HG02763 (cell line): ENCODE results near the gene RAB9A.

Source experiments
- ATAC-seq: cut with Tn5 transposase; IDR thresholded peaks from one replicate; pipeline ENCODE4 v1.9.1; 2021; ENCODE audit warnings: mild to moderate bottlenecking, moderate library complexity; ENCODE audit not compliant: unreplicated experiment

RAB9A gene

DNA sequence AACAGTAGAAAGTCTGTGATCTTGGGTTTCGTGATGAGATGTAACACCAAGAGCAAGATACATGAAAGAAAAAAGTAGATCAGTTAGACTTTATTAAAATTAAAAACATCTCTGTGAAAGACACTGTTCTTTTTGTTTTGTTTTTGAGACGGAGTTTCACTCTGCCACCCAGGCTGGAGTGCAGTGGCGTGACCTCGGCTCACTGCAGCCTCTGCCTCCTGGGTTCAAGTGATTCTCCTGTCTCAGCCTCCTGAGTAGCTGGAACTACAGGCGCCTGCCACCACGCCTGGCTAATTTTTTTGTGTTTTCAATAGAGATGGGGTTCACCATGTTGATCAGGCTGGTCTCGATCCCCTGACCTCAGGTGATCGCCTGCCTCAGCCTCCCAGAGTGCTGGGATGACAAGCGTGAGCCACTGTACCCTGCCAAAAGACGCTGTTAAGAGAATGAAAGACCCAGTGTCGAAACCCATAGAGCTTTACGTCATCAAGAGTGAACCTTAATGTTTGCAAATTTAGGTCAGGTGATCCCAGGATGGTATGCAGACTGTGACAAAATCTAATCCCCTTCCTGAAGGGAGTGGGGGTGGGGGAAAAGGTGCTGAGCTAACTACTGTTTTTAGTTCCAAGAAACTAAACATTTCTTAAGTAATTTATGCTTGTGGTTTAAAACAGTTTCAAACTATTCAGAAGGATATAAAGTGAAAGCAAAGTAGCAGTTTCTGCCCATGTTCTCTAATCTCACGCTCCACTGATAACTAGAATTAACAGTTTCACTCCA is 53.7 kb downstream of the RAB9A start:
- ATAC-seq, result peak; percentile 94

DNA sequence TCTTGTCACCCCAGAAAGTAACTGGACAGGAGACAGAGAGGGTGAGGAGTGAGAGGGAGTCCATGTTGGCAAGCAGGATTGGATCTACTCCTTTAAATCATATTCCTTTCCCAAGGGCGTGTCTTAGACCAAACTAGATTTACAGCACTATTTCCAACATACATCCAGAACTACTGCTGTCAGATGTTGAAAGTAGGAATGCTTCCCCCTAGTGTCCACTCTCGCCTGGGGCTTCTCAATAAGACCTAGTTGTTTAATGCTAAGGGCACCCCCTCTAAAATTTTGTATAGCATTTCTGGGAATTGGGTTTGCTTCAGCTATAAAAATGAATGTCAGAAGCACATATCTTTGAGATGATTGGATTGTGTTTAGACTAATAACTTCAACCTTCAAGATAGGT is 58.9 kb downstream of the RAB9A start:
- ATAC-seq, result no peak

DNA sequence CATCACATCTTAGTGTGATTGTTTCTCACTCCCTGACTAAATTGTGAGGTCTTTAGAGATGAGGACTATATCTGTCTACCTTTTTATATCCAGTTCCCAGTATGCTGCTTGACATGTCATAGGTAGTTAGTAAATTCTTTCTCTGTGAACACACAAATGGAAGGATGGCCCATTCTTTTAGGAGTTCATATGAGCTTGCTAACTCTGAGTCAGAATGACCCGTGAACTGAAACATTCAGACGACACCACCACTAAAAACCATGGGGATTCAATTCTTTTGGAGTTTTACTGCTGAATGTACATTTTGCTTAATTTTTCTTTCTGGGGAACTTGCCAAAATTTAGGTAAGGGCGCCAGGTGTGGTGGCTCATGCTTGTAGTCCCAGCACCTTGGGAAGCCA is 59.6 kb downstream of the RAB9A start:
- no peak for ATAC-seq

DNA sequence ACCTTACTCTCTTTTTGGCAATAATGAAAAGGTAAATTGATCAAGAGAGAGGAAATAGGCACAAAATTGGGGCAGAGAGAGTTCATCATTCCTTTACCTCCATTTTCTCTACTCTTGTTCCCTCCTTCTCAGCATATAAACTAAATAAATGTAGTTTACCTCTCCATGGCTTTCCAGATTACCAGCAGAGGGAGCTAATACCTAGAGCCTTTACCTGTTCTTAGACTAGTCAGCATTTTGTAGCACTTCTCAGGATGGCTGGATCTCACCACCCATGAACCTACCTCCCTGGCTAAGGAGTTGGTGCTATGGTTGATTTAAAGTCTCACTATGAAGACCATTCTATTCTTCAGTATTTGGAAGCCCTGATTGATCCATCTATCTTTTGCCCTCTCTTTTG is 61.3 kb downstream of the RAB9A start:
- no peak for ATAC-seq

DNA sequence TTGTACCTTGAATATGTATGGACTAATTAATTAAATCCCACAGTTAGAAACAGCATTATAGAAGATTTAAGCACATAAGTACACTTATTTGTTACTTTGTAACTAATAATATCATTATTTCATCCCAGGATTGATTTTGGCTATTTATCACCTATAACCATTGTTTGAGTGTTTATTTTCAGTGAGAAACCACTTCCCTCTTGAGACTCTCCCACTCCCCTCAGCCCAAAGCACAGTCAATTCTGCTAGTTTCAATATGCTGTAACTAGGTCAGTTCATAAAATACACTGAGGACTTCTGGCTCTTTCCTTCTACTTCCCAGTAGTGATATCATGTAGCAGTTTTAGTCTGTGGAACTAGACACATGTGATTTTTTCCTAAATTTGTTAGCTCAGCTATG is 61.9 kb downstream of the RAB9A start:
- ATAC-seq, result peak; percentile 50

DNA sequence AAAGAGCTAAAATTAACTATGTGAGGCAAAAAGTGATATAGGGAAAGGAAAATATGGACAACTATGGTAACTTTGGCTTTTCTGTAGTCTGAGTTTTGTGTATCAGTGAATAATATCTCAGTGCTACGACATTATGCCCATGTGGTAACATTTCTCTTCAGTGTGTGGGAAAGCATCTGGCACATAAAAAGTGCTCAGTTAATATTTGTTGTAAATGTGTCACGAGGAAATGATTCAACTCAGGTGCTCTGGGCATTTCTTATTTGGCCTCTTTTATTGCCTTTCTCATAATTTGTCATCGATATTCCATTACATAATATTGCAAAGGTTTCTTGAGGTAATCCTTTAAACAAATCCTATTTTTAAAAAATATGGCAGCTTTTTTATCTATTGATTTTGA is 63.2 kb downstream of the RAB9A start:
- ATAC-seq, result no peak

DNA sequence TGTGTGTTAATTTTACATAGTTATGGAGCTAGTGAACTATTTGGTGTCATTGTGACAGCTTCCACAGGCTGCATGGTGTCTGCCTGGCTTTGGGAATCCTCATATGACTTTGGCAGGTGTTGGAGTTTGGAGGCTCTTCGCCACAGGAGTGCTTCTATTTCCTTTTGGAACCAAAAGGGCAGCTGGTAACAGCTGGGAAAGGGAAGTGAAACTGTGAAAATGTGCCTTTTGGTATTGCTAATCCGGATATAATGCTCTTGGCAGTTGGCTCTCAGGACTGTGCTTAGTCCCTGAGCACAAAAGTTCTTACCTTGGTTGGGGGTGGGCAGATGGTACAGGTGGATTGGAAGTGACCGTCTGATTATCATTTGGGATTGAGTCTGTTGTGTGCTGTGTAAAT is 63.7 kb downstream of the RAB9A start:
- peak; percentile 56 for ATAC-seq

DNA sequence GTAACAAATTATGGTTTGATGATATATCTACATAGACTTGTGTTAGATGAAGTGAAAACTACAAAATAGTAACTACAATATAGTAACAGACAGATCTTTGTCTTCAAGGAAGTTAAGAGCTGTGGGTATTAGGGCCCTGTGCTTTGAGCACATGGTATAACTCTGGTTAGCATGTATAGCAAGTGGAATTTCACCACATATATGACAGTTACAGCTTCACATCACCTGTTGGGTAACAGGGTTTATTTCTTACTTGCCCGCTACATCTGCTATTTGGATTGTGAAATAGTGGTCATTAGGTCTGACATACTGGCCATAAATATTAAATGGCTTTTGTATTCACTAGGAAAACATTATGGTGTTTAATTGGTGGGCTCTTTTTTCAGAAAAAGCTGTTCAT is 65.8 kb downstream of the RAB9A start:
- ATAC-seq, result no peak

DNA sequence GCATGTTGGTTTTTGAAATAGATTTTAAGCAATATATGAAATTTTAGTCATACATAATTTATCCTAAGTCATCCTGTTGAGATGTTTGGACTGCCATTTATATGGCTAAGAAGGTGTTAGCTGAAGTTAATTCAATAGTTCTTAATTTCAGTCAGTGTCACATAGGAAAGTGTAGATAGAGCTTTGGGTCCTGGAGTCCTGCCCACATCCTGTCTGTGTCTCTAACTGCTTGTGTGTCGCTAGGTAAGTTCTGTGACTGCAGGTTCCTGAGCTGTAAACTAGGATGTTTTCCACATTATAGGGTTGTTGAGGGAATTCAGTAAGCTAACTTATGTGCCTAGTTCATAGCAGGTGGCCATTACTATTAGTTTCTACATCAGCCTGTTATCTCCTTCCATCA is 66.3 kb downstream of the RAB9A start:
- no peak for ATAC-seq

DNA sequence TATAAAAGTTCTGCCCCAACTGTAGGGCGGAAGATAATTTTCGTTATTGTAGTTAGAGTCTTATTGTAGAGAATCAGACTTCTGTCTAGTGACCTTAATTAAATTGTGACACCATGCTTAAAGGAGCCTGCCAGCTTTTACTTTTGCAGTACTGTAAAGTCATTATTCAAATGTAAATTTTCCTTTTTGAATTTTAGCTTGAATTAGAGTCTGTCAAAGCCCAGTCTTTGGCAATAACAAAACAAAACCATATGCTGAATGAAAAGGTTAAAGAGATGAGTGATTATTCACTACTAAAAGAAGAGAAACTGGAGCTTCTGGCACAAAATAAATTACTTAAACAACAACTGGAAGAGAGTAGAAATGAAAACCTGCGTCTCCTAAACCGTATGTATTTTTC is 67.5 kb downstream of the RAB9A start:
- ATAC-seq, result no peak

DNA sequence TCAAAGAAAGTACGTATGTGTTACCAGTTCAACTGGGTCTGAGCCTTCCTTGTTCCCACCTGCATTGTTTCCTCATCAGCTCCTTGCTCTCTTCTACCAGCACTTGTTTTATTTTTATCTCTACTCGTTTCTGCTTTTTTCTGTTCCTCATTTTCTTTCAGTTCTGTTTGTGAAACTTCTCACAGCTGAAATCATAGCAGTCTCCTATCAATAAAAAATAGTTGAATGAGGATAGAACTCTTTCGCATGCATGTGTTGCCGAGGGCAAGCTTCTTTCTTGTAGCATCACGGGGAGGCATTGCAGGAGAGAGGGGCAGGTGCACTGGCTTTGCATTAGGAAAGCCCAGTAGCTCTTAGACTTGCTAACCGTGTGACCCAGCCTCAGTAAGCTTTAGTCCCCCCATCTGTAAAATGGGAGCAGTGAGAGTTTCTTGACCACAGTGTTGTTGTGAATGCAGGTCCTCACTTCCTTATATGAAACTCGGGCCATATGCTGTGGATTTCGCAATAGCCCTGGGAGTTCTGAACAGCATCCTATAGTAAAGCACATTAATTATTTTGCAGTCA is 70.3 kb downstream of the RAB9A start:
- ATAC-seq, result peak; percentile 70
